Liver (tissue), 9 donors: Measurements from ENCODE around the gene SLC9B2. TPM values are rescaled to one million over a fixed set of nuclear protein-coding genes. Genes with fewer than 3 reads are reported as not detected.

ENCODE experiments used
- DNase-seq: peaks from one replicate; pipeline ENCODE4 v3.0.0-alpha.2; 2017; ENCODE audit warnings: low spot score
- H3K27ac ChIP-seq, 2 donors: one replicate each; pipeline ENCODE4 v1.7.0; 2013; ENCODE audit warnings: inconsistent platforms in 2 of 2, low read length in 2 of 2, control low read depth in 1 of 2, low read depth in 1 of 2, mild to moderate bottlenecking in 1 of 2
- H3K27me3 ChIP-seq, 4 donors: one replicate each; pipeline versions ENCODE4 v1.6.1 to v1.7.0; 2013; ENCODE audit warnings: low read length in 3 of 4, inconsistent platforms in 1 of 4, mild to moderate bottlenecking in 1 of 4, moderate library complexity in 1 of 4; ENCODE audit not compliant: control insufficient read depth in 4 of 4, insufficient read depth in 4 of 4
- H3K36me3 ChIP-seq, 4 donors: one replicate each; pipeline versions ENCODE4 v1.6.1 to v1.7.0; 2013; ENCODE audit warnings: low read length in 3 of 4, mild to moderate bottlenecking in 3 of 4, low read depth in 1 of 4, moderate library complexity in 1 of 4; ENCODE audit not compliant: control insufficient read depth in 4 of 4, insufficient read depth in 3 of 4
- H3K4me1 ChIP-seq, 4 donors: one replicate each; pipeline versions ENCODE4 v1.6.1 to v1.7.0; 2013; ENCODE audit warnings: low read length in 3 of 4, mild to moderate bottlenecking in 3 of 4, moderate library complexity in 1 of 4; ENCODE audit not compliant: control insufficient read depth in 4 of 4, insufficient read depth in 4 of 4
- H3K4me3 ChIP-seq, 3 donors: one replicate each; pipeline versions ENCODE4 v1.6.1 to v1.7.0; 2013; ENCODE audit warnings: low read length in 3 of 3, control low read depth in 1 of 3, low read depth in 1 of 3, mild to moderate bottlenecking in 1 of 3
- H3K9ac ChIP-seq, 2 donors: one replicate each; pipeline ENCODE4 v1.7.0; 2013; ENCODE audit warnings: low read length in 2 of 2, mild to moderate bottlenecking in 2 of 2, moderate library complexity in 2 of 2, control low read depth in 1 of 2, low read depth in 1 of 2
- H3K9me3 ChIP-seq, 4 donors: one replicate each; pipeline versions ENCODE4 v1.6.1 to v1.7.0; 2013; ENCODE audit warnings: low read length in 3 of 4; ENCODE audit not compliant: control insufficient read depth in 4 of 4
- ATF3 ChIP-seq: IDR thresholded peaks from 2 replicates; pipeline ENCODE4 v1.6.1; 2016; ENCODE audit warnings: antibody characterized with exemption
- CTCF ChIP-seq: fragments of 150-350 bp; IDR thresholded peaks from 2 replicates; pipeline ENCODE4 v1.5.1; 2017; ENCODE audit warnings: improper control_type of control experiment, low read depth, low read length; ENCODE audit not compliant: missing input control
- EGR1 ChIP-seq, 2 donors: IDR thresholded peaks; 2 replicates each; pipeline ENCODE4 v1.6.1; 2016 to 2018; ENCODE audit warnings: antibody characterized with exemption in 2 of 2, low read depth in 2 of 2
- FOXA2 ChIP-seq: IDR thresholded peaks from 2 replicates; pipeline ENCODE4 v1.6.1; 2016; ENCODE audit warnings: antibody characterized with exemption
- GABPA ChIP-seq, 2 donors: IDR thresholded peaks in 1 of 2; conservative IDR thresholded peaks in 1 of 2; 2 replicates each; pipeline ENCODE4 v1.6.1; 2016; ENCODE audit warnings: antibody characterized with exemption in 2 of 2, mild to moderate bottlenecking in 1 of 2, moderate library complexity in 1 of 2
- HNF4A ChIP-seq, 2 donors: conservative IDR thresholded peaks; 2 replicates each; pipeline ENCODE4 v1.6.1; 2016; ENCODE audit warnings: antibody characterized with exemption in 2 of 2, mild to moderate bottlenecking in 2 of 2
- HNF4G ChIP-seq: IDR thresholded peaks from 2 replicates; pipeline ENCODE4 v1.6.1; 2016; ENCODE audit warnings: antibody characterized with exemption
- JUND ChIP-seq, 2 donors: IDR thresholded peaks; 2 replicates each; pipeline ENCODE4 v1.6.1; 2016; ENCODE audit warnings: antibody characterized with exemption in 2 of 2
- MAX ChIP-seq: IDR thresholded peaks from 2 replicates; pipeline ENCODE4 v1.6.1; 2016; ENCODE audit warnings: antibody characterized with exemption
- NR2F2 ChIP-seq: IDR thresholded peaks from 2 replicates; pipeline ENCODE4 v1.6.1; 2016; ENCODE audit warnings: antibody characterized with exemption
- REST ChIP-seq: IDR thresholded peaks from 2 replicates; pipeline ENCODE4 v1.6.1; 2016; ENCODE audit warnings: antibody characterized with exemption, mild to moderate bottlenecking
- RXRA ChIP-seq, 2 donors: IDR thresholded peaks; 2 replicates each; pipeline ENCODE4 v1.6.1; 2017 to 2018; ENCODE audit warnings: antibody characterized with exemption in 2 of 2, mild to moderate bottlenecking in 1 of 2
- SP1 ChIP-seq: IDR thresholded peaks from 2 replicates; pipeline ENCODE4 v1.6.1; 2018; ENCODE audit warnings: antibody characterized with exemption, mild to moderate bottlenecking
- TAF1 ChIP-seq: conservative IDR thresholded peaks from 2 replicates; pipeline ENCODE4 v1.6.1; 2016; ENCODE audit warnings: antibody characterized with exemption, mild to moderate bottlenecking
- YY1 ChIP-seq: IDR thresholded peaks from 2 replicates; pipeline ENCODE4 v1.6.1; 2016; ENCODE audit warnings: antibody characterized with exemption, mild to moderate bottlenecking
- ZBTB33 ChIP-seq: IDR thresholded peaks from 2 replicates; pipeline ENCODE4 v1.6.1; 2016; ENCODE audit warnings: antibody characterized with exemption
- WGBS: extraction: QIAGEN DNeasy Blood & Tissue Kit; methylation state at CpG from one replicate; pipeline ENCODE4 v1.1.7; 2013; 5-methylcytosine and 5-hydroxymethylcytosine counted together
- polyA plus RNA-seq, 2 donors: library from polyadenylated mRNA; stranded (reverse) in 1 of 2; unstranded in 1 of 2; fragments of 200-250 nt in 1 of 2; fragments of >200 nt in 1 of 2; fragmentation: Nextera tagmentation in 1 of 2; extraction: Ambion mirVana in 1 of 2; gene quantifications; one replicate each; pipeline versions ENCODE4 v1.2.1 to v1.2.3, GENCODE V29; 2013 to 2015
- total RNA-seq, 2 donors: library from RNA; depleted of rRNA; stranded (reverse); fragments of >200 nt; gene quantifications; one replicate each; pipeline ENCODE4 v1.2.3, GENCODE V29; 2014
- donor health status: healthy.
- donor health status: healthy.
- donor health status: healthy.
- donor health status: healthy.
- donor health status: healthy.

Gene SLC9B2
- total and polyA plus RNA-seq, 4 donors, result 23.7 to 47.0 (median 34.5) TPM

- H3K27me3 ChIP-seq, result no peaks in the 10 kb centered on the region
- H3K4me1 ChIP-seq, result peaks cover 0 to 3% (median 0%) of the 10 kb centered on the region in 4 donors
- DNase-seq, result no peak
- H3K36me3 ChIP-seq, result peaks cover 0 to 4% (median 2%) of the 10 kb centered on the region in 4 donors
- no peaks in the 10 kb centered on the region for H3K9me3 ChIP-seq
- no peak overlapping the region for H3K27ac ChIP-seq
- TF ChIP-seq HNF4A (conservative IDR thresholded peaks at IDR 0.05) (no peak), GABPA (IDR thresholded peaks at IDR 0.05 in 1 of 2, conservative IDR thresholded peaks at IDR 0.05 in 1 of 2) (no peak), CTCF (no peak), JUND (IDR thresholded peaks at IDR 0.05) (no peak), HNF4G (no peak), SP1 (no peak), FOXA2 (no peak), EGR1 (IDR thresholded peaks at IDR 0.05; ENCODE audit: low read depth in 2 of 2) (no peak), ATF3 (no peak), RXRA (IDR thresholded peaks at IDR 0.05) (no peak), ZBTB33 (no peak), TAF1 (no peak), REST (no peak), YY1 (no peak), NR2F2 (no peak), MAX (no peak)
- no peak overlapping the region for H3K9ac ChIP-seq
- 98% methylated on average over 3 of the region's 3 CpGs for WGBS
- H3K4me3 ChIP-seq, result no peak overlapping the region
Measured at GRCh38 chr4:103024996-103025395, 51.6 kb downstream of the SLC9B2 start.

- Histone ChIP-seq H3K9me3 (no peaks in the 10 kb centered on the region), H3K27me3 (no peaks in the 10 kb centered on the region), H3K36me3 (no peaks in the 10 kb centered on the region), H3K4me1 (peaks cover 0 to 11% (median 0%) of the 10 kb centered on the region in 4 donors), H3K27ac (no peak overlapping the region), H3K4me3 (no peak overlapping the region), H3K9ac (no peak overlapping the region)
- TF ChIP-seq NR2F2 (no peak), GABPA (IDR thresholded peaks at IDR 0.05 in 1 of 2, conservative IDR thresholded peaks at IDR 0.05 in 1 of 2) (no peak), HNF4G (no peak), JUND (IDR thresholded peaks at IDR 0.05) (no peak), REST (no peak), HNF4A (conservative IDR thresholded peaks at IDR 0.05) (no peak), ATF3 (no peak), ZBTB33 (no peak)
- no peak for DNase-seq
- WGBS, result 100% methylated on average over 2 of the region's 2 CpGs
Measured at GRCh38 chr4:103021120-103021519, 55.4 kb downstream of the SLC9B2 start.
